HEK293 (cell line): Measurements from ENCODE around the gene HHIPL1.

Experiments
- CTCF ChIA-PET: fragments of 350-600 bp; formaldehyde crosslinking; extraction: SDS; loops from one replicate; lab custom pipeline; 2021; ENCODE audit warnings: antibody characterized with exemption; lab: Yijun Ruan, JAX
- POLR2A ChIA-PET: fragments of 300-600 bp; formaldehyde crosslinking; extraction: SDS; loops from one replicate; lab custom pipeline; 2020; ENCODE audit warnings: antibody characterized with exemption, inconsistent platforms; lab: Yijun Ruan, JAX
- H3K27ac ChIP-seq: fragments of 200-500 bp; sonication (Bioruptor generic); 2 replicates; pipeline ENCODE4 v1.5.1; 2014; ENCODE audit warnings: low read depth, low read length, control low read depth, inconsistent platforms; ENCODE audit errors: extremely low read depth
- H3K36me3 ChIP-seq, 2 experiments: fragments of 200-500 bp in 1 of 2; sonication (Bioruptor generic) in 1 of 2; 1 replicate in 1 of 2; 2 replicates in 1 of 2; pipeline ENCODE4 v1.5.1; 2014 to 2017; ENCODE audit warnings: inconsistent platforms in 2 of 2, low read length in 2 of 2; ENCODE audit not compliant: control insufficient read depth in 2 of 2, insufficient read depth in 1 of 2
- H3K4me1 ChIP-seq: fragments of 200-500 bp; sonication (Bioruptor generic); 2 replicates; pipeline ENCODE4 v1.5.1; 2014; ENCODE audit warnings: mild to moderate bottlenecking, low read length, inconsistent platforms; ENCODE audit not compliant: control insufficient read depth, insufficient read depth
- H3K4me3 ChIP-seq: 2 replicates; pipeline ENCODE4 v1.5.1; 2011; ENCODE audit warnings: low read depth, mild to moderate bottlenecking, control low read depth, low read length, moderate library complexity
- H3K9me3 ChIP-seq: fragments of 200-500 bp; sonication (Bioruptor generic); 2 replicates; pipeline ENCODE4 v1.5.1; 2014; ENCODE audit warnings: low read depth, low read length, inconsistent platforms; ENCODE audit not compliant: control insufficient read depth, insufficient read depth
- IKZF3 ChIP-seq: fragments of 450-650 bp; IDR thresholded peaks from 2 replicates; pipeline ENCODE4 v1.5.0; 2018; ENCODE audit warnings: missing biosample characterization, mild to moderate bottlenecking, missing genetic modification characterization, moderate library complexity
- INSM2 ChIP-seq: fragments of 450-650 bp; formaldehyde crosslinking; IDR thresholded peaks from 2 replicates; pipeline ENCODE4 v1.5.1; 2016; ENCODE audit warnings: missing biosample characterization, missing genetic modification characterization
- MEIS1 ChIP-seq: sonication (generic); formaldehyde crosslinking; IDR thresholded peaks from 2 replicates; pipeline ENCODE4 v1.8.1; 2022; ENCODE audit warnings: missing genetic modification reagents, mild to moderate bottlenecking, borderline replicate concordance
- SP3 ChIP-seq: fragments of 450-650 bp; formaldehyde crosslinking; IDR thresholded peaks from 2 replicates; pipeline ENCODE4 v1.5.1; 2016; ENCODE audit warnings: missing biosample characterization, missing genetic modification characterization
- TCF7L2 ChIP-seq: IDR thresholded peaks from 2 replicates; pipeline ENCODE4 v1.6.1; 2011; ENCODE audit warnings: low read depth, mild to moderate bottlenecking, inconsistent platforms, low read length, moderate library complexity, borderline replicate concordance
- TSHZ1 ChIP-seq: fragments of 450-650 bp; formaldehyde crosslinking; IDR thresholded peaks from 2 replicates; pipeline ENCODE4 v1.5.1; 2016; ENCODE audit warnings: missing biosample characterization, missing genetic modification characterization, borderline replicate concordance
- ZNF223 ChIP-seq: fragments of 450-650 bp; formaldehyde crosslinking; IDR thresholded peaks from 2 replicates; pipeline ENCODE4 v1.5.1; 2016; ENCODE audit warnings: missing biosample characterization, missing genetic modification characterization
- ZNF280C ChIP-seq: fragments of 450-650 bp; formaldehyde crosslinking; IDR thresholded peaks from 2 replicates; pipeline ENCODE4 v1.5.1; 2016; ENCODE audit warnings: missing biosample characterization, missing genetic modification characterization
- ZNF324 ChIP-seq: fragments of 450-650 bp; formaldehyde crosslinking; IDR thresholded peaks from 2 replicates; pipeline ENCODE4 v1.5.1; 2016; ENCODE audit warnings: missing biosample characterization, missing genetic modification characterization
- ZNF335 ChIP-seq: fragments of 450-650 bp; formaldehyde crosslinking; conservative IDR thresholded peaks from 2 replicates; pipeline ENCODE4 v1.5.1; 2016; ENCODE audit warnings: missing biosample characterization, missing genetic modification characterization
- ZNF449 ChIP-seq: fragments of 450-650 bp; formaldehyde crosslinking; IDR thresholded peaks from 2 replicates; pipeline ENCODE4 v1.5.1; 2017; ENCODE audit warnings: missing biosample characterization, mild to moderate bottlenecking, missing genetic modification characterization, moderate library complexity
- ZNF48 ChIP-seq: fragments of 450-650 bp; formaldehyde crosslinking; IDR thresholded peaks from 2 replicates; pipeline ENCODE4 v1.5.1; 2016; ENCODE audit warnings: missing biosample characterization, missing genetic modification characterization
- ZNF560 ChIP-seq: fragments of 450-650 bp; formaldehyde crosslinking; IDR thresholded peaks from 2 replicates; pipeline ENCODE4 v1.5.1; 2017; ENCODE audit warnings: missing biosample characterization, missing genetic modification characterization, borderline replicate concordance
- ZNF658 ChIP-seq: fragments of 450-650 bp; formaldehyde crosslinking; IDR thresholded peaks from 2 replicates; pipeline ENCODE4; 2016; ENCODE audit warnings: missing biosample characterization, missing genetic modification characterization
- ZNF768 ChIP-seq: fragments of 450-650 bp; formaldehyde crosslinking; IDR thresholded peaks from 2 replicates; pipeline ENCODE4 v1.5.1; 2018; ENCODE audit warnings: missing biosample characterization, mild to moderate bottlenecking, missing genetic modification characterization
- ZNF843 ChIP-seq: fragments of 450-650 bp; formaldehyde crosslinking; IDR thresholded peaks from 2 replicates; pipeline ENCODE4 v1.5.1; 2016; ENCODE audit warnings: missing biosample characterization, missing genetic modification characterization
- ZSCAN4 ChIP-seq: fragments of 450-650 bp; formaldehyde crosslinking; IDR thresholded peaks from 2 replicates; pipeline ENCODE4 v1.5.1; 2017; ENCODE audit warnings: missing biosample characterization, missing genetic modification characterization
- ZXDB ChIP-seq: fragments of 450-650 bp; formaldehyde crosslinking; IDR thresholded peaks from 2 replicates; pipeline ENCODE4 v1.5.1; 2016; ENCODE audit warnings: missing biosample characterization, missing genetic modification characterization

Gene HHIPL1

GRCh38 chr14:99666533-99666932 lies 21.6 kb downstream of the HHIPL1 start:
- POLR2A ChIA-PET: no interaction called here
- CTCF ChIA-PET: interaction anchor here (0.9 kb wide), 1 partner anchor 8 kb away, joined by 3 read pairs; no protein-coding TSS in a partner anchor
- H3K4me1 ChIP-seq: no peaks in the 10 kb centered on the region; the same call in 1 of the 2 replicates
- H3K4me3 ChIP-seq: no peak overlapping the region
- no peak for TF ChIP-seq ZNF768 (tag by site-specific recombination)
- TF ChIP-seq ZNF48 (tag by site-specific recombination): no peak
- TF ChIP-seq ZNF658 (tag by site-specific recombination): no peak
- TF ChIP-seq ZNF843: no peak
- no peak for TF ChIP-seq ZSCAN4 (tag by site-specific recombination)
- no peak for TF ChIP-seq ZNF324 (tag by site-specific recombination)
- TF ChIP-seq IKZF3 (tag by site-specific recombination): no peak
- TF ChIP-seq ZNF335: no peak
- no peak for TF ChIP-seq MEIS1 (CRISPR knock-in tag)
- TF ChIP-seq INSM2 (tag by site-specific recombination): no peak
- TF ChIP-seq ZNF560: no peak
- no peak for TF ChIP-seq ZNF223 (tag by site-specific recombination)
- no peak for TF ChIP-seq ZNF280C (tag by site-specific recombination)
- TF ChIP-seq TCF7L2: no peak
- no peak for TF ChIP-seq ZXDB (tag by site-specific recombination)
- TF ChIP-seq TSHZ1 (tag by site-specific recombination): no peak
- no peak for TF ChIP-seq ZNF449 (tag by site-specific recombination)
- no peak for TF ChIP-seq SP3
- TF ChIP-seq, all 188 proteins: peak for 0
- no peak overlapping the region for H3K27ac ChIP-seq
- no peaks in the 10 kb centered on the region for H3K9me3 ChIP-seq
- no peaks in the 10 kb centered on the region for H3K36me3 ChIP-seq
